Activated naive CD8-positive, alpha-beta T cell treated with anti-CD3 and anti-CD28 coated beads for 36 hours (primary cell): ENCODE measurements around the gene TRAF2. TPM values are rescaled to one million over a fixed set of nuclear protein-coding genes. Genes with fewer than 3 reads are reported as not detected.
A peak's percentile ranks its signal among the peaks of the same experiment; 100 is the strongest.
"Not testable (repeated sequence)": the region's sequence is repeated elsewhere in the genome, so short reads cannot be mapped to it uniquely, and the experiment has no call there.

ENCODE experiments used
- DNase-seq: peaks from one replicate; pipeline ENCODE4 v3.0.0; 2021
- H3K27ac Mint-ChIP-seq: one replicate; pipeline ENCODE4 v1.8.0; 2022; ENCODE audit warnings: mild to moderate bottlenecking, moderate library complexity, mixed read lengths
- H3K27me3 Mint-ChIP-seq: one replicate; pipeline ENCODE4 v1.8.0; 2022; ENCODE audit warnings: mild to moderate bottlenecking, mixed read lengths
- H3K36me3 Mint-ChIP-seq: one replicate; pipeline ENCODE4 v1.8.0; 2021; ENCODE audit warnings: mild to moderate bottlenecking, mixed read lengths
- H3K4me1 Mint-ChIP-seq: one replicate; pipeline ENCODE4 v1.8.0; 2021; ENCODE audit warnings: mixed read lengths
- H3K4me3 Mint-ChIP-seq: one replicate; pipeline ENCODE4 v1.8.0; 2022; ENCODE audit warnings: mild to moderate bottlenecking, moderate library complexity, mixed read lengths
- H3K9me3 Mint-ChIP-seq: one replicate; pipeline ENCODE4 v1.8.0; 2022; ENCODE audit warnings: mixed read lengths
- total RNA-seq, 2 experiments: library from RNA; stranded (reverse); gene quantifications; one replicate each; pipeline ENCODE4 v1.2.3, GENCODE V29; 2021

TRAF2 gene
- total RNA-seq, 2 experiments from 2014 or later, result 38.8 to 45.8 TPM

- no peak overlapping the region for H3K4me3 Mint-ChIP-seq
- no peaks in the 10 kb centered on the region for H3K27me3 Mint-ChIP-seq
- no peak for DNase-seq
- peaks cover 18% of the 10 kb centered on the region for H3K36me3 Mint-ChIP-seq
- no peaks in the 10 kb centered on the region for H3K9me3 Mint-ChIP-seq
- peak overlapping the region; percentile 93 for H3K27ac Mint-ChIP-seq
- H3K4me1 Mint-ChIP-seq, result peaks cover 42% of the 10 kb centered on the region
These were observed 5.7 kb upstream of the TRAF2 start for GRCh38 chr9:136880651-136881050.

- H3K27ac Mint-ChIP-seq, result peak overlapping the region; percentile 93
- H3K27me3 Mint-ChIP-seq, result no peaks in the 10 kb centered on the region
- peak overlapping the region; percentile 72 for H3K4me3 Mint-ChIP-seq
- H3K9me3 Mint-ChIP-seq, result no peaks in the 10 kb centered on the region
- H3K4me1 Mint-ChIP-seq, result peaks cover 42% of the 10 kb centered on the region
- peaks cover 18% of the 10 kb centered on the region for H3K36me3 Mint-ChIP-seq
- peak; percentile 77 for DNase-seq
These were observed 4.6 kb upstream of the TRAF2 start for GRCh38 chr9:136881691-136882108.

DNA sequence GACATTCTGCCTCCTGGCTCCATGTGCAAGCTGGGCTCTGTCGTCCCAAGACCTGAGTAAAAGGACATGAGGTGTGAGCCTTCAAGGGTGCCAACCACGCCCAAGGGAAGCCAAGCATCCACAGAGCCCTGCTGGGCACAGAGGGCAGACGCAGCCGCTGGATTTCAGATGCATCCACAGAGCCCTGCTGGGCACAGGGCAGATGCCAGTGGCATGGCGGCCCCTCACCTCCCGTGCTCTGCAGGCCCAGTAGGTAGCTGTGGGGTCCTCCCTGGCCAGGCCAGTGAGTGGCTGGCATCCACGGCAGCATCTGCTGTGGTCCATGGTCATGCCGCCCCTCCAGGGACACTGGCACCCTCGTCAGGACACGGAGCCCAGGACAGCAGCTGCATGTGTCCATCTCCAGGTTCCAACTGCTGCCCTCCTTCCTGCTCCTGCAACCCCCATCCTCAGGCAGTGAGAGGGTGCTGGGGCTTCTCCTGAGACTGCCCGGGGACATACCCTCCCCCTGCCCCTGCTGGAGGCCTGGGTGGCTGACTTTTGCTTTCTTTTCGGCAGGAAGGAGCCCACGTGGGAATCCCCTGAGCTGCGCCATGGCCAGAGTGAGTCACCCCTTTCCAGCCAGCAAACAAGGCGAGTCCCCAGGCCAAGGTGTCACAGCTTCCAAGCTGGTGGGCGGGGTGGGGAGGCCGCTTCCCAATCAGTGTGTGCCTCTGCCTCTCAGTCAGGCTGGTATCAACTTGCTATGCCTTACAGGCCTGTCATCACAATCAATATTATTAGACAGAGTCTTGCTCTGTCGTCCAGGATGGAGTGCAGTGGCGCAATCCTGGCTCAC lies 4.0 kb upstream of the TRAF2 start:
- peak overlapping the region; percentile 93 for H3K27ac Mint-ChIP-seq

DNA sequence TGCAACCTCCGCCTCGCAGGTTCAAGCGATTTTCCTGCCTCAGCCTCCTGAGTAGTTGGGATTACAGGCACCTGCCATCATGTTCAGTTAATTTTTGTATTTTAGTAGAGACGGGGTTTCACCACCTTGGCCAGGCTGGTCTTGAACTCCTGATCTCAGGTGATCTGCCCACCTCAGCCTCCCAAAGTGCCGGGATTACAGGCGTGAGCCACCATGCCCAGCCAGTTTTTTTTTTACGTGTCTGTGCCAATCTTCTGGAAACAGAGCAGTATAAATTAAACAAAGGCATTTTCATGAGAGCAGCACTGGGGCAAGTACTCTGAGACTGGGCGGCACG lies 3.4 kb upstream of the TRAF2 start:
- H3K27me3 Mint-ChIP-seq, H3K9me3 Mint-ChIP-seq, DNase-seq: not testable (repeated sequence)
- peak overlapping the region; percentile 72 for H3K4me3 Mint-ChIP-seq
- peaks cover 23% of the 10 kb centered on the region for H3K36me3 Mint-ChIP-seq
- H3K27ac Mint-ChIP-seq, result peak overlapping the region; percentile 93
- H3K4me1 Mint-ChIP-seq, result peaks cover 44% of the 10 kb centered on the region

More for the DNA sequence above, 4.0 kb upstream of the TRAF2 start:
- Mint-ChIP-seq H3K4me1 (peaks cover 44% of the 10 kb centered on the region), H3K4me3 (peak overlapping the region; percentile 72), H3K27me3 (no peaks in the 10 kb centered on the region), H3K36me3 (peaks cover 22% of the 10 kb centered on the region), H3K9me3 (no peaks in the 10 kb centered on the region)
- peak; percentile 95 for DNase-seq

GRCh38 chr9:136883670-136884069 lies 2.6 kb upstream of the TRAF2 start:
- Mint-ChIP-seq H3K27ac (peak overlapping the region; percentile 93), H3K36me3 (peaks cover 23% of the 10 kb centered on the region), H3K4me1 (peaks cover 51% of the 10 kb centered on the region)
- not testable (repeated sequence) for H3K9me3 Mint-ChIP-seq, H3K27me3 Mint-ChIP-seq, H3K4me3 Mint-ChIP-seq, DNase-seq

DNA sequence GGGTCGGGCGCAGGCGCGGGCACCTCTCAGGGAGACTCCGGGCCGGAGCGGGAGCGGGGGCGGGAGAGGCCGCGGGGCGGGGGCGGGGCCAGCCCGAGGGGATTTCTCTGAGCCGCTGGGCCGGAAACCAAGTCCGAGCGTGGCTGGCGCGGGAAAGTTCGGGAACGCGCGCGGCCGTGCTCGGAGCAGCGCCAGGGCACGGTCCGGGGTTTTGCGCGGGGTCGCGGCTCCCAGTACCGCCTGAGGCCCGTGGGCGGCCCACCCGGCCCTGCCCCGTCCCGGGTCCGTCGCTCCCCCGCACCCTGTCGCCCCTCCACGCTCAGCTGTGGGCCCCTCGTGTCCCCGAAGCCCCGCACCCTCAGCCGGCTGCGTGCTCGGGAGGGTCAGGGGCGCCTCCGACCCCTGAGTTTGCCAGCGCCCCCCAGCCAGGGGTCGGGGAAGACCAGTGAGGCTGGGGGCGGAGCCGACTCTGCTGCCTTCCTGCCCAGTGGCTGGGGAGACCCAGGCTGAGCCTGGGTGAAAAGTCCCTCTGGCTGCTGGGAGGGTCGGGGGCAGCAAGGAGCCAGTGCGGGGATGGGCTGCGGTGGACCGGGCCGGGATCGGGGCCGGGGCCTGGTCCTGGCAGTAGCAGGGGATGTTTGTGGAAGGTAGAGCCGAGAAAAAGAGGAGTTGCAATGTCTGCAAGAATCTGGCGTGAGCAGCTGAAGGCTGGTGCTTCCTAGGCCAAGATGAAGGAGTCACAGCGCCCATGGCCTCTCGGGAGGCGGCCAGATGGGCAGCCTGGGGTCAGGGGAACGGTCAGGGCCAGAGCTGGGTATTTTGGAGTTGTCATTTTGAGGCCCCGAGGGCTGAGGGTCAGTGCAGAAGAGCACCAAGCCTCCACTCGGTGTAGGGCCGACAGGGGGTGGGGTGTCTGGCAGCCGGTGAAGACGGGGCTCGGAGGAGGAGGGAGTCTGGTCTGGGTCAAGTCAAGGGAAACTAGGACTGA lies 588 bp downstream of the TRAF2 start:
- no peaks in the 10 kb centered on the region for H3K27me3 Mint-ChIP-seq
- H3K27ac Mint-ChIP-seq, result peak overlapping the region; percentile 93
- H3K9me3 Mint-ChIP-seq, result no peaks in the 10 kb centered on the region
- H3K4me1 Mint-ChIP-seq, result peaks cover 36% of the 10 kb centered on the region
- H3K36me3 Mint-ChIP-seq, result peaks cover 20% of the 10 kb centered on the region
- DNase-seq, result peak; percentile 55
- peak overlapping the region; percentile 99 for H3K4me3 Mint-ChIP-seq

- Mint-ChIP-seq H3K36me3 (peaks cover 15% of the 10 kb centered on the region), H3K27ac (no peak overlapping the region)
These were observed 2.1 kb downstream of the TRAF2 start for GRCh38 chr9:136888454-136888853.

GRCh38 chr9:136889858-136890257 lies 3.5 kb downstream of the TRAF2 start:
- H3K27me3 Mint-ChIP-seq, result no peaks in the 10 kb centered on the region
- DNase-seq, result no peak
- peaks cover 25% of the 10 kb centered on the region for H3K4me1 Mint-ChIP-seq
- H3K36me3 Mint-ChIP-seq, result peaks cover 21% of the 10 kb centered on the region
- no peaks in the 10 kb centered on the region for H3K9me3 Mint-ChIP-seq
- no peak overlapping the region for H3K4me3 Mint-ChIP-seq
- H3K27ac Mint-ChIP-seq, result no peak overlapping the region

More at GRCh38 chr9:136888454-136888853, 2.1 kb downstream of the TRAF2 start:
- Mint-ChIP-seq H3K4me3 (no peak overlapping the region), H3K27me3 (no peaks in the 10 kb centered on the region), H3K4me1 (peaks cover 26% of the 10 kb centered on the region), H3K9me3 (no peaks in the 10 kb centered on the region)
- no peak for DNase-seq

GRCh38 chr9:136890661-136891060 lies 4.3 kb downstream of the TRAF2 start:
- H3K36me3 Mint-ChIP-seq, result peaks cover 14% of the 10 kb centered on the region
- H3K27me3 Mint-ChIP-seq, result no peaks in the 10 kb centered on the region
- peaks cover 19% of the 10 kb centered on the region for H3K4me1 Mint-ChIP-seq
- no peak overlapping the region for H3K4me3 Mint-ChIP-seq
- no peaks in the 10 kb centered on the region for H3K9me3 Mint-ChIP-seq
- no peak overlapping the region for H3K27ac Mint-ChIP-seq
- no peak for DNase-seq

DNA sequence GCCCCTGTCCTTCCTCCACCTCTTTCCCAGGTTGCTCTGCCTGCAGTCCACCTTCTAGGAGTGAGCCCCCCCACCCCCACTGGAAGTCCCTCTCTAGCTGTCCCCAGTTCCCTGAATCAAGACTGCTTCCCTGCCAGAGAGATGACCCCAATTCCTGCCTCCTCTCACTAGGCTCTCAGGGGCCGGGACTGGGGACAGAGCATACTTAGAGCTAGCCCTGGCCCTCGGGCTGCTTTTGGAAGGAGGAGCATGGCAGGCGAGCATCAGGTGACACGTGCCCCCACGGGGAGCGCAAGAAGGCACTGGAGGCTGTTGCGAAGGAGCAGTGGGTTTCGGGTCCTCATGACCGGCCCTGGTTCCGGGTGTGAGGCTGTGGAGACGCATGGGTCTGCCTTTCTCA lies 9.7 kb downstream of the TRAF2 start:
- peaks cover 21% of the 10 kb centered on the region for H3K36me3 Mint-ChIP-seq
- peaks cover 7% of the 10 kb centered on the region for H3K4me1 Mint-ChIP-seq
- H3K27ac Mint-ChIP-seq, result no peak overlapping the region
- H3K9me3 Mint-ChIP-seq, result no peaks in the 10 kb centered on the region
- no peak overlapping the region for H3K4me3 Mint-ChIP-seq
- no peak for DNase-seq
- no peaks in the 10 kb centered on the region for H3K27me3 Mint-ChIP-seq

GRCh38 chr9:136898483-136899100 lies 12.3 kb downstream of the TRAF2 start:
- H3K4me1 Mint-ChIP-seq, result peaks cover 29% of the 10 kb centered on the region
- no peaks in the 10 kb centered on the region for H3K9me3 Mint-ChIP-seq
- H3K36me3 Mint-ChIP-seq, result peaks cover 32% of the 10 kb centered on the region
- H3K27me3 Mint-ChIP-seq, result no peaks in the 10 kb centered on the region
- no peak overlapping the region for H3K27ac Mint-ChIP-seq
- no peak overlapping the region for H3K4me3 Mint-ChIP-seq
- DNase-seq, result no peak

DNA sequence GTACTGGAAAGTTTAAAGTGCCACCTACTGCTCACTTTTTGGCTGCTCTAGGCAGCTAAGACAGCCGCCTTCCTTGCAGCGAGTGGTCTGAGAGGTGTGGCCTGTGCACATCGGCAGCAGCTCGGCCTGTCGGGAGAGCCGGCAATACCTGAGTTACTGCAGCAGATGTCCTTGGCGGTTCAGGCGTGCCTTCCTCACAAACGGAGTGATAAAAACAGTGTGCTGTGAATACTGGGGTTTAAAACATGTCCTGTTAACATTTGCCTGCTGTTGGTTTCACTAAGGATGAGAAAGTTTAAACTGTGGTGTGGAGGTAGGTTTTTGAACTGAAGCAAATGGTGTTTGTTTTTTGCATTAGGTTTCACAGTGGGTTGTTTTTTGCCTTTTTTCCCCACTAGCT lies 12.9 kb downstream of the TRAF2 start:
- Mint-ChIP-seq H3K4me3 (no peak overlapping the region), H3K36me3 (peaks cover 30% of the 10 kb centered on the region), H3K27me3 (no peaks in the 10 kb centered on the region), H3K27ac (no peak overlapping the region), H3K9me3 (no peaks in the 10 kb centered on the region), H3K4me1 (peaks cover 29% of the 10 kb centered on the region)
- no peak for DNase-seq

GRCh38 chr9:136900556-136900955 lies 14.2 kb downstream of the TRAF2 start:
- no peak overlapping the region for H3K4me3 Mint-ChIP-seq
- no peaks in the 10 kb centered on the region for H3K27me3 Mint-ChIP-seq

DNA sequence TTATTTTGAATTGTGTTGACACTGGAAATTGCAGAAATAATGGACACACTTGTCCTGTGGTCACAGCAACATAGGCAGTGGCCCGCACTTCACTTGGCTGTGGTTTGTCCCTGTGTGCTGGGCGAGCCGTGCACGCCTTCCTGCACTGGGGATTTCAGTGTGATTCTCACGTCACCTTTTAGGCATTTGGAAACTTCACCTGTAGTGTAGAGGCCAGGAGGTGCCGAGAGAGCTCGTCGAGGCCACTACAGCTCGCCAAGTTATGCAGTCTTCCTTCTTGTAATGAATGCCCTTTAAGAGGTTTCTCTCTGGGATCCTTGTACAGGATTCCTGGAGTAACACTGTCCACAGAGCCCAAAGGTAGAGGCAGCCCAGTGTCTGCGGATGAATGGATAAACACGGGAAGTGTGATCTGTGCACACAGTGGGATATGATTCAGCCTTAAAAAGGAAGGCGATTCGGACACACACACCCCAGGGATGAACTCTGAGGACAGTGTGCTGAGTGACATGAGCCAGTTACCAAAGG lies 14.7 kb downstream of the TRAF2 start:
- H3K36me3 Mint-ChIP-seq, result peaks cover 29% of the 10 kb centered on the region
- no peak overlapping the region for H3K4me3 Mint-ChIP-seq
- no peaks in the 10 kb centered on the region for H3K9me3 Mint-ChIP-seq
- DNase-seq, result no peak
- peaks cover 25% of the 10 kb centered on the region for H3K4me1 Mint-ChIP-seq
- peak overlapping the region; percentile 99 for H3K27ac Mint-ChIP-seq
- H3K27me3 Mint-ChIP-seq, result no peaks in the 10 kb centered on the region

More at GRCh38 chr9:136900556-136900955, 14.2 kb downstream of the TRAF2 start:
- Mint-ChIP-seq H3K36me3 (peaks cover 28% of the 10 kb centered on the region), H3K27ac (peak overlapping the region; percentile 17), H3K9me3 (no peaks in the 10 kb centered on the region), H3K4me1 (peaks cover 25% of the 10 kb centered on the region)
- no peak for DNase-seq
